ENCODE measurements around the gene RPL12. TPM values are rescaled to one million over a fixed set of nuclear protein-coding genes. Genes with fewer than 3 reads are reported as not detected.

RPL12 gene
- total and polyA plus RNA-seq, 9 of the 15 experiments (the other 6 are each of a cell fraction or from before 2014, with no cell fraction given), result 1,614 to 4,558 (median 2,531) TPM

- TF ChIP-seq ZBTB33 (CRISPR knock-in tag; IDR thresholded peaks at IDR 0.05), result peak; percentile 97
- no peak for TF ChIP-seq NFATC3 (IDR thresholded peaks at IDR 0.05)
- no peak for TF ChIP-seq RBM14 (IDR thresholded peaks at IDR 0.05; ENCODE audit: borderline replicate concordance, insufficient read depth, low read depth, low read length)
- TF ChIP-seq CHD1 (IDR thresholded peaks at IDR 0.05; ENCODE audit: low read length), result no peak
- peak; percentile 59 to 69 for TF ChIP-seq E2F6 (IDR thresholded peaks at IDR 0.05; ENCODE audit: borderline replicate concordance in 1 of 2, extremely low read depth in 1 of 2, insufficient read depth in 1 of 2, insufficient read length in 1 of 2, low read depth in 1 of 2, low read length in 1 of 2, poor library complexity in 1 of 2, severe bottlenecking in 1 of 2)
- TF ChIP-seq ADNP (tag; IDR thresholded peaks at IDR 0.05), result no peak
- 0 out of 2 replicates have a peak, but pooled peaks have one; percentile 15 for TF ChIP-seq POLR2G (IDR thresholded peaks at IDR 0.05; ENCODE audit: low read depth, low read length)
- TF ChIP-seq EZH2 (IDR thresholded peaks at IDR 0.05; ENCODE audit: borderline replicate concordance, low read depth, low read length), result no peak
- TF ChIP-seq THAP12 (CRISPR knock-in tag; IDR thresholded peaks at IDR 0.05), result no peak
- no peak for TF ChIP-seq TCF7L2 (IDR thresholded peaks at IDR 0.05; ENCODE audit: low read depth, low read length)
- TF ChIP-seq HLTF (IDR thresholded peaks at IDR 0.05), result no peak
Observed at GRCh38 chr9:127496974-127497373, 45.8 kb upstream of the RPL12 start (continued).

Data from K562 (cell line).